ENCODE results near the gene SOX5.

SOX5 gene

GRCh38 chr12:23482571-23482970 lies 466.9 kb downstream of the SOX5 start:
- no peaks in the 10 kb centered on the region for H4K20me1 ChIP-seq (ENCODE audit: insufficient read depth, low read length, poor library complexity, severe bottlenecking)
- H2AFZ ChIP-seq (ENCODE audit: low read length), result no peak overlapping the region
- H3F3A ChIP-seq (ENCODE audit: low read depth), result no peaks in the 10 kb centered on the region
- H3K9me2 ChIP-seq (replicated peaks; ENCODE audit: low read depth, low read length), result no peaks in the 10 kb centered on the region
- no peaks in the 10 kb centered on the region for H3K9me3 ChIP-seq (ENCODE audit: insufficient read depth, low read depth, low read length)
- no peak overlapping the region for H3K4me2 ChIP-seq (ENCODE audit: low read depth, low read length, poor library complexity, severe bottlenecking)
- no peaks in the 10 kb centered on the region for H3K79me2 ChIP-seq (ENCODE audit: insufficient read depth, low read length)
- H3K36me3 ChIP-seq (ENCODE audit: insufficient read depth, low read length), result no peaks in the 10 kb centered on the region
- H3K4me1 ChIP-seq (ENCODE audit: insufficient read depth, low read length, poor library complexity, severe bottlenecking), result no peaks in the 10 kb centered on the region
- H3K9ac ChIP-seq (ENCODE audit: low read depth, low read length, poor library complexity, severe bottlenecking), result no peak overlapping the region
- no peak for TF ChIP-seq CTCF (conservative IDR thresholded peaks at IDR 0.05; ENCODE audit: low read length)
- TF ChIP-seq EZH2phosphoT487 (IDR thresholded peaks at IDR 0.05; ENCODE audit: borderline replicate concordance), result no peak
- H3K4me3 ChIP-seq (ENCODE audit: low read length, poor library complexity, severe bottlenecking), result no peak overlapping the region
- H3K27me3 ChIP-seq (ENCODE audit: insufficient read depth, low read length, poor library complexity, severe bottlenecking), result no peaks in the 10 kb centered on the region
